ENCODE data around the gene CRYGD.

- TF ChIP-seq POLR2AphosphoS5 (IDR thresholded peaks at IDR 0.05; ENCODE audit: low read depth, low read length): no peak
- no peak for TF ChIP-seq TAF1 (IDR thresholded peaks at IDR 0.05; ENCODE audit: borderline replicate concordance, low read depth, low read length)
Observed at GRCh38 chr2:208127090-208127489, 2.8 kb upstream of the CRYGD start.
